Stimulated activated CD4-positive, alpha-beta T cell treated with anti-CD3 and anti-CD28 coated beads, Interleukin-4, amount 100 ng/mL, for 1 hour (primary cell): ENCODE results near the gene NACC1.
"Not testable (repeated sequence)": the region's sequence is repeated elsewhere in the genome, so short reads cannot be mapped to it uniquely, and the experiment has no call there.

Experiments used
- DNase-seq: peaks from one replicate; pipeline ENCODE4 v3.0.0-alpha.2; 2020

The NACC1 gene

GRCh38 chr19:13122980-13123957, 5.2 kb downstream of the NACC1 start:
- DNase-seq = no peak

- no peak for DNase-seq
Observed at GRCh38 chr19:13127051-13127450, 9.0 kb downstream of the NACC1 start.

- no peak for DNase-seq
Observed at GRCh38 chr19:13127811-13128575, 9.9 kb downstream of the NACC1 start.

GRCh38 chr19:13128583-13128982, 10.5 kb downstream of the NACC1 start:
- DNase-seq = no peak

GRCh38 chr19:13129384-13129783, 11.3 kb downstream of the NACC1 start:
- no peak for DNase-seq

- no peak for DNase-seq
Observed at GRCh38 chr19:13130886-13131490, 12.9 kb downstream of the NACC1 start.

DNA sequence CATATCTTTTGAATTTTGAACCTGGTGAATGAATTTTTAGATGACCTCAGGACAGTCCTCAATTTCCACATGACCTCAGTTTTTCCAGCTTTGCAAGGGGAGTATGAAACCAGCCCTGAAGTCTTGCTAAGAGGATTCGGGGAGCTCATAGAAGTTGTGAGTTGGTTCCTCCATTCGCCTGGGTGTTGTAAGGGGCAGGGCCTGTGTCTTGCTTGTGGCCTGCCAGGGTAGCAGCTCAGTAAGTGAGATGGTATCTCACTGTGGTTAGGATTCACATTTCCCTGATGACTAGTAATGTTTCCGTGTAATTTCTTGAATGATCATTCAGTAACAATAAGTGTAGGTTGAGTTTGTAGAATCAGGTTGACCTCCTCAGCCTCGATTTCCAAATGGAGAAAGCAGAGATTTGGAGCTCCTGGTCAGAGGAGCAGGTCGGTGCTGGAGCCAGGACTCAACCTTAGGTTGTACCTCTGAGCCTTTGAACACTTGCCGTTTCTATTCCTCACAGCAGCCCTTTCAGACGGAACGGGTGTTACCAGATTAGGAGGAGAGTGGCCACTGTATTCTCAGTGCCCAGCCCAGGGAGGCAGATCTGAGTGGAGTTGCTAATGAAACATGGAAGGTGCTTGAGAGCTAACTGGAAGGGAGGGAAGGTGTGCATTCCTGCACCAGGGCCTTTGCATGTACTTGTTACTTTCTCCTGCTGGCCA, 14.6 kb downstream of the NACC1 start:
- DNase-seq = peak; percentile 47

GRCh38 chr19:13133241-13133870, 15.3 kb downstream of the NACC1 start:
- no peak for DNase-seq

DNA sequence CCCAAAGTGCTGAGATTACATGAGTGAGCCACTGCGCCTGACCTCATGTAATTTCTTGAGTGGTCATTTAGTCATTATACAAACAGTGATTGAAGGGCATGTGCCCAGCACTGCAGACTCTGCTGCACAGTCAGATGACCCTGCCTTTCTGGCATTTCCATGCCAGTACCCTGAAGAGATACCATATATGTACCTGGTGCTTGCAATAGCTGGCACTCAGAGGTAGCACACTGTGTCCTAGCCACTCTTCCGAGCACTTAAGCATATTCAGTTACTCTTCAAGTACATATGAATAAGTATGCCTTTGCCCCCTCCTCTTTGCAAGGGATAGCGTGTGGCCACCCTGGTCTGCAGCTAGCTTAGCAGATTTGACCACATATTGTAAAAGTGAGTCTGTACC, 16.6 kb downstream of the NACC1 start:
- DNase-seq = no peak

GRCh38 chr19:13135068-13136062, 17.3 kb downstream of the NACC1 start:
- DNase-seq = no peak

GRCh38 chr19:13137290-13137794, 19.3 kb downstream of the NACC1 start:
- DNase-seq = no peak

DNA sequence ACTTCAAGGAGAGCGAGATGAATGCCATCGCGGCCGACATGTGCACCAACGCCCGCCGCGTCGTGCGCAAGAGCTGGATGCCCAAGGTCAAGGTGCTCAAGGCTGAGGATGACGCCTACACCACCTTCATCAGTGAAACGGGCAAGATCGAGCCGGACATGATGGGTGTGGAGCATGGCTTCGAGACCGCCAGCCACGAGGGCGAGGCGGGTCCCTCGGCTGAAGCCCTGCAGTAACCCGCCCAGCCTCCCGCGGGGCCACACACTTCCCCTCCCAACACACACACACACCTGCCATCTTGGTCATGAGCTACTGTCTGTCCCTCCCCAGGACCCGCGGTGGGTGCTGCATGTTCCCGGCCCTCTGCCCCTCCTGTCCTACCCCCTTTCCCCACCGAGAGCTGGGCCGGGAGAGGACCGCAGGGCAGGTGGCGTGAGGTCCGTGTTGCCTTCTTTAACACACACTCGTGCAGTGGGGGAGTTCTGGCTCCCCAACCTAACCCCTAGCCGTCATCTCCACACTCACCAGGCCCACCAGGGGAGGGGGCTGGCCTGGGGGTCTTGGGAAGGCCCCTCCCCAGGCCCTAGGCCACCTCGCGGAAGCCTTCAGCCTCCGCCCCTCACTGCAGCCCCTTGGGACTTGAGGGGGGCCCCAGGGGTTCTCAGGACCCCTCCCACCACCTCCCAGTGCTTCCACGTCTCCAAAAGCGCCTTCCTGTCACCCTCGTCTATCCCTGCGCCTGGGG, 20.3 kb downstream of the NACC1 start:
- no peak for DNase-seq

- DNase-seq = no peak
Observed at GRCh38 chr19:13138916-13139198, 20.8 kb downstream of the NACC1 start.

GRCh38 chr19:13139633-13140311, 21.7 kb downstream of the NACC1 start:
- DNase-seq = no peak

DNA sequence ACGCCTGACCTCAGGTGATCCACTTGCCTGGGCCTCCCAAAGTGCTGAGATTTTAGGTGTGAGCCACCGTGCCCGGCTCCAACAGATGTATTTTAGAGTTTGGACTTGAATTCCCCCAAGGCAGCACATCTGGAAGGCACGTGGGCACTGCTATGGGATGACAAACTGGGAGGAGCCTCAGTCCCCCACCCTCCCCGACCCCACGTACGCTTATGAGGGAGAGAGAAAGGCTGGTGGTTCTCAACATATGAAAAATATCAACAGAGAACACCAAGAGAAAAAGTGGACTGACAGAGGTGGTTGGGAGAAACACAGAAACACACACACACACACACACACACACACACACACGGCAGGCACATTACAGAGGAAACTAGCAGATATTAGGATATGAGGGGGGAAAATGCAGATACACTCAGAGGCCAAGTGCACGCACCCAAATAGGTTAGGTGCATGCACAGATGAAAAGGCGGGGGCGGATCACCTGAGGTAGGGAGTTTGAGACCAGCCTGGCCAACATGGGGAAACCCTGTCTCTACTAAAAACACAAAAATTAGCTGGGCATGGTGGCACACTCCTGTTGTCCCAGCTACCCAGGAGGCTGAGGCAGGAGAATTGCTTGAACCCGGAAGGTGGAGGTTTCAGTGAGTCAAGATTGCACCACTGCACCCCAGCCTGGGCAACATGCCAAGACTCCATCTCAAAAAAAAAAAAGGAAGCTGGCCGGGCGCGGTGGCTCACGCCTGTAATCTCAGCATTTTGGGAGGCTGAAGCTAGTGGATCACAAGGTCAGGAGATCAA, 28.9 kb downstream of the NACC1 start:
- DNase-seq = no peak

DNA sequence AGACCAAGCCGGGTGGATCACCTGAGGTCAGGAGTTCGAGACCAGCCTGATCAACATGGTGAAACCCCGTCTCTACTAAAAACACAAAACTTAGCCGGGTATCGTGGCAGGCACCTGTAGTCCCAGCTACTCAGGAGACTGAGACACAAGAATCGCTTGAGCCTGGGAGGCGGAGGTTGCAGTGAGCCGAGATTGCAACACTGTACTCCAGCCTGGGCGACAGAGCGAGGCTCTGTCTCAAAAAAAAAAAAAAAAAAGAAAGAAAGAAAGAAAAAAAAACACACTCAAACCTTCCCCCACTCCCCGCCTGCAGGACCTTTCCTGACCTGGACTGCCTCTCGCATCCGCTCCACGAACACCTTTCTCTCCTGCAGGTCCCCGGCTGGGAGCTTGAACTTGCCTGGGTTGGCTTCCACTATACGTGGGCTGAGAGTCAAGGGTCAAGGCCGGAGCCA, 31.1 kb downstream of the NACC1 start:
- DNase-seq = not testable (repeated sequence)

DNA sequence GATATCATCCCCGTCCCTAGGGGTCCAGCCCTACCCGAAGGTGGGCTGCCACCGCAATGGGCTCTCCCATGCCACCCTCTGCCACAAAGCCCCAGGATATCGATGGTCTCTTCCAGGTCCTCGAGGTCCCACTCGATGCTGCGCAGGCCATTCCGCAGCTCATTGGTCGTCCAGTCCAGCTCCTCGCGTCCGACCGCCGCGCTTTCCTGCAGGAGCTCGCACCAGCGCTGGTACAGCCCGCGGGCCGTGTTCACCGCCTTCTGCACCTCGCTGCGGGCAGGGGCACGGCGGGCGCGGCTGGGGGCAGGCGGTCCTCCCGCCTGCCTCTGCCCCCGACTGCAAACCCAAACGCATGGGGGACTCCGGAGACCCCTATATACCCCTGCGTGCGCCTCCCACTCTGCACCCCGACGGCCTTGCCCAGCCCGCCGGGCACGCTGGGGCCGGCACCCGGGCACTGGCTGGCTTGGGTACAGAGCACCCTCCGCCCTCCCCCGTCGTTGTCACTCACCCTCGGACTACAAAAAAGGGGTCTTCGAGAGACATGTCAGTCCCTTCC, 31.6 kb downstream of the NACC1 start:
- no peak for DNase-seq

DNA sequence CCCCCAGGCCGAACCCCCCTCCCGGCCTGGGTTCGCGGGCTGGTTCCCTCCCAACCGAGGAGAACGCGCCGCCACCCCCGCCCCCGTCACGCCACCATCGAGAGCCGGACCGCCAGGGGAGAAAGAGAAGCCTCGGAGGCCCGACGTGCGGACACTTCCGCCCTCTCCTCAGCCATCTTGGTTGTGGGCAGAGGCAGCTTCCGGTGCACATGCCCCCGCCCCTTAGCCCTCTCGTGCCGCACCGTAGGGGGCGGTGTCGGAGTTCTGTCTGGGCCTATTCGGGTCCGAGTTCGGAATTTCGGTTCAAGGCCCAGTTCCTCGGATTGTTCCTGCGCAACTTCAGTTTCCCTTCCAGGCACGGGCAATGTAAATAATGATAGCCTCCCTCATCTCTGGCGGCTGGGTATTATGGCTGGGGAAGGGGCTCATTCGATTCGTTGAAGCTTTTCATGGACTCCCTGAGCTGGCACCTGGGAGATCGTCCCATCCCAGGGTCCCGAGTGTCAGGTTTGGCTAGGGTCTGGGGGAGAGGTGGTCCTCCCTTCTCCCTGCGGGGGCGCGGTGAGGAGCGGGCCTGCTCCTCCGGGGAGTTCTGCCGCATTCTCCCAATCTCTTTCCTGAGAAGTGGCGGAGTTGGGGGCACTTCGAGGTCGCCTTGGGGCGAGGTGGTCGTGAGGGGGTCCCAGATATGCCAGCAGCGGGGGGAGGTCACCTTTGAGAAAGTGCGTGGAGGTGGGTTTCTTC, 32.3 kb downstream of the NACC1 start, which contains the start of the genes IER2 and STX10:
TSS of gene IER2 (plus strand) at position 225 of the 744 bp plus-strand sequence. CDS start 2,776 bp downstream, outside the sequence.
TSS of gene STX10 (minus strand) at position 189 of the 744 bp plus-strand sequence. CDS start 202 bp downstream, outside the sequence.
- peak; percentile 92 for DNase-seq
